ENCODE measurements around the gene SPHKAP. TPM values are rescaled to one million over a fixed set of nuclear protein-coding genes. Genes with fewer than 3 reads are reported as not detected.

The SPHKAP gene
- total RNA-seq, 1 donor from 2014 or later: not detected

GRCh38 chr2:228140934-228141528, 40.5 kb downstream of the SPHKAP start:
- ChIA-PET POLR2A (no interaction called here), CTCF (no interaction called here)
- intact Hi-C loops (cut with micrococcal nuclease): no loop called here
- DNase-seq (no peak), ATAC-seq (ENCODE audit: low read depth) (no peak)
- no peak overlapping the region for H3K27ac Mint-ChIP-seq
- H3K4me3 Mint-ChIP-seq: no peak overlapping the region
- no peaks in the 10 kb centered on the region for H3K36me3 Mint-ChIP-seq (ENCODE audit: low read depth)
- H3K9me3 Mint-ChIP-seq: no peaks in the 10 kb centered on the region
- TF ChIP-seq CTCF (IDR thresholded peaks at IDR 0.05): no peak
- H3K27me3 Mint-ChIP-seq: no peaks in the 10 kb centered on the region
- no peaks in the 10 kb centered on the region for H3K4me1 Mint-ChIP-seq

- Mint-ChIP-seq H3K27ac (no peak overlapping the region), H3K4me3 (no peak overlapping the region), H3K4me1 (no peaks in the 10 kb centered on the region), H3K27me3 (no peaks in the 10 kb centered on the region), H3K9me3 (no peaks in the 10 kb centered on the region), H3K36me3 (ENCODE audit: low read depth) (no peaks in the 10 kb centered on the region)
- POLR2A ChIA-PET: no interaction called here
- no peak for TF ChIP-seq CTCF (IDR thresholded peaks at IDR 0.05)
- CTCF ChIA-PET: no interaction called here
- intact Hi-C loops (cut with micrococcal nuclease): no loop called here
- ATAC-seq (ENCODE audit: low read depth) (no peak), DNase-seq (no peak)
These were observed 45.5 kb downstream of the SPHKAP start for GRCh38 chr2:228136027-228136426.

- no peak for DNase-seq
These were observed 46.2 kb downstream of the SPHKAP start for GRCh38 chr2:228135300-228135699.

GRCh38 chr2:228131833-228132232, 49.7 kb downstream of the SPHKAP start:
- ATAC-seq (ENCODE audit: low read depth) (no peak), DNase-seq (no peak)
- TF ChIP-seq CTCF (IDR thresholded peaks at IDR 0.05): no peak
- intact Hi-C loops (cut with micrococcal nuclease): no loop called here
- H3K4me3 Mint-ChIP-seq: no peak overlapping the region
- H3K9me3 Mint-ChIP-seq: peaks cover 3% of the 10 kb centered on the region
- no peak overlapping the region for H3K27ac Mint-ChIP-seq
- no peaks in the 10 kb centered on the region for H3K4me1 Mint-ChIP-seq
- no peaks in the 10 kb centered on the region for H3K27me3 Mint-ChIP-seq
- CTCF ChIA-PET: no interaction called here
- no peaks in the 10 kb centered on the region for H3K36me3 Mint-ChIP-seq (ENCODE audit: low read depth)
- POLR2A ChIA-PET: no interaction called here

More at GRCh38 chr2:228135300-228135699, 46.2 kb downstream of the SPHKAP start:
- intact Hi-C loops (cut with micrococcal nuclease): no loop called here
- no peak for ATAC-seq (ENCODE audit: low read depth)
- H3K27ac Mint-ChIP-seq: no peak overlapping the region
- no peaks in the 10 kb centered on the region for H3K27me3 Mint-ChIP-seq
- H3K4me3 Mint-ChIP-seq: no peak overlapping the region
- ChIA-PET POLR2A (no interaction called here), CTCF (no interaction called here)
- no peak for TF ChIP-seq CTCF (IDR thresholded peaks at IDR 0.05)
- no peaks in the 10 kb centered on the region for H3K36me3 Mint-ChIP-seq (ENCODE audit: low read depth)
- H3K9me3 Mint-ChIP-seq: no peaks in the 10 kb centered on the region
- H3K4me1 Mint-ChIP-seq: no peaks in the 10 kb centered on the region

GRCh38 chr2:228126401-228126800, 55.1 kb downstream of the SPHKAP start:
- ATAC-seq (ENCODE audit: low read depth) (no peak), DNase-seq (no peak)
- Mint-ChIP-seq H3K27me3 (no peaks in the 10 kb centered on the region), H3K36me3 (ENCODE audit: low read depth) (no peaks in the 10 kb centered on the region), H3K4me1 (no peaks in the 10 kb centered on the region), H3K27ac (no peak overlapping the region), H3K9me3 (peaks cover 5% of the 10 kb centered on the region), H3K4me3 (no peak overlapping the region)
- CTCF ChIA-PET: no interaction called here
- POLR2A ChIA-PET: no interaction called here
- intact Hi-C loops (cut with micrococcal nuclease): no loop called here
- TF ChIP-seq CTCF (IDR thresholded peaks at IDR 0.05): no peak

Measured in activated B cell treated with CpG ODN at 0.5 μM for 24 hours (primary cell).